IMR-90 (cell line): ENCODE data around the gene GTF2I. TPM values are rescaled to one million over a fixed set of nuclear protein-coding genes. Genes with fewer than 3 reads are reported as not detected.

ENCODE experiments used
- ATAC-seq: fragments of 200-7000 bp; cut with Tn5 transposase; 2 replicates; pipeline ENCODE4 v1.9.1; 2020; ENCODE audit warnings: low read depth, mild to moderate bottlenecking, moderate library complexity
- BruUV-seq: library from RNA; stranded (reverse); fragments of 400-500 nt; replicated peaks from 2 replicates; lab custom pipeline; 2021; lab: Mats Ljungman, UMichigan
- CTCF ChIA-PET: fragments of 300-600 bp; formaldehyde crosslinking; extraction: SDS; loops from one replicate; lab custom pipeline; 2021; ENCODE audit warnings: antibody characterized with exemption; lab: Yijun Ruan, JAX
- POLR2A ChIA-PET: fragments of 300-600 bp; sonication (Branson Sonifier 250); formaldehyde crosslinking; loops from one replicate; lab custom pipeline; 2022; ENCODE audit warnings: antibody characterized with exemption; ENCODE audit not compliant: unreplicated experiment; lab: Charles Lee
- DNase-seq: peaks from one replicate; pipeline ENCODE4 v3.0.0; 2013
- H2AFZ ChIP-seq: replicated peaks from 2 replicates; pipeline ENCODE3; 2013; ENCODE audit warnings: low read length, mild to moderate bottlenecking; ENCODE audit not compliant: poor library complexity
- H2AK5ac ChIP-seq: 2 replicates; pipeline ENCODE4 v1.6.1; 2013; ENCODE audit warnings: low read depth, low read length, inconsistent platforms
- H2AK9ac ChIP-seq: replicated peaks from 2 replicates; pipeline ENCODE3; 2013; ENCODE audit warnings: mild to moderate bottlenecking, low read depth, low read length, moderate library complexity; ENCODE audit not compliant: poor library complexity
- H2BK120ac ChIP-seq: 2 replicates; pipeline ENCODE4 v1.6.1; 2013; ENCODE audit warnings: low read depth, low read length, inconsistent platforms
- H2BK15ac ChIP-seq: 3 replicates; pipeline ENCODE4 v1.6.1; 2013; ENCODE audit warnings: low read depth, low read length, inconsistent platforms
- H2BK20ac ChIP-seq: 2 replicates; pipeline ENCODE4 v1.6.1; 2013; ENCODE audit warnings: low read depth, mild to moderate bottlenecking, inconsistent platforms, low read length, moderate library complexity
- H2BK5ac ChIP-seq: 2 replicates; pipeline ENCODE4 v1.6.1; 2013; ENCODE audit warnings: mild to moderate bottlenecking, low read depth, low read length, inconsistent platforms; ENCODE audit not compliant: poor library complexity, severe bottlenecking
- H3K14ac ChIP-seq: replicated peaks from 2 replicates; pipeline ENCODE4 v1.6.1; 2013; ENCODE audit warnings: low read depth, low read length, inconsistent platforms
- H3K18ac ChIP-seq: 2 replicates; pipeline ENCODE4 v1.6.1; 2013; ENCODE audit warnings: low read depth, low read length, control low read depth
- H3K23ac ChIP-seq: 2 replicates; pipeline ENCODE4 v1.6.1; 2013; ENCODE audit warnings: low read depth, low read length, inconsistent platforms
- H3K27ac ChIP-seq: 2 replicates; pipeline ENCODE4 v1.5.1; 2013; ENCODE audit warnings: mild to moderate bottlenecking, control low read depth, low read length; ENCODE audit not compliant: insufficient read depth
- H3K27me3 ChIP-seq: 2 replicates; pipeline ENCODE4 v1.6.1; 2013; ENCODE audit warnings: low read length; ENCODE audit not compliant: control insufficient read depth, insufficient read depth
- H3K36me3 ChIP-seq: 2 replicates; pipeline ENCODE4 v1.6.1; 2013; ENCODE audit warnings: low read length, mixed read lengths; ENCODE audit not compliant: control insufficient read depth, insufficient read depth
- H3K4ac ChIP-seq: 2 replicates; pipeline ENCODE4 v1.6.1; 2013; ENCODE audit warnings: low read depth, low read length, inconsistent platforms
- H3K4me1 ChIP-seq: 2 replicates; pipeline ENCODE4 v1.6.1; 2013; ENCODE audit warnings: low read length, mixed read lengths; ENCODE audit not compliant: control insufficient read depth, insufficient read depth
- H3K4me2 ChIP-seq: 2 replicates; pipeline ENCODE4 v1.6.1; 2013; ENCODE audit warnings: low read depth, mild to moderate bottlenecking, control low read depth, low read length, moderate library complexity
- H3K4me3 ChIP-seq: 2 replicates; pipeline ENCODE4 v1.5.1; 2013; ENCODE audit warnings: low read depth, mild to moderate bottlenecking, control low read depth, low read length, moderate library complexity; ENCODE audit not compliant: insufficient read depth
- H3K56ac ChIP-seq: 2 replicates; pipeline ENCODE4 v1.6.1; 2013; ENCODE audit warnings: low read length, inconsistent platforms; ENCODE audit not compliant: insufficient read depth; ENCODE audit errors: extremely low read depth
- H3K79me1 ChIP-seq, 2 experiments: 2 replicates each; pipeline ENCODE4 v1.6.1; 2013; ENCODE audit warnings: low read length in 2 of 2, inconsistent platforms in 1 of 2, low read depth in 1 of 2
- H3K9ac ChIP-seq: 2 replicates; pipeline ENCODE4 v1.6.1; 2013; ENCODE audit warnings: low read depth, low read length, control low read depth
- H3K9me1 ChIP-seq: 2 replicates; pipeline ENCODE4 v1.6.1; 2013; ENCODE audit warnings: low read length, inconsistent platforms; ENCODE audit not compliant: insufficient read depth
- H3K9me3 ChIP-seq: 2 replicates; pipeline ENCODE4 v1.6.1; 2013; ENCODE audit warnings: low read length; ENCODE audit not compliant: control insufficient read depth, insufficient read depth
- H4K20me1 ChIP-seq: 2 replicates; pipeline ENCODE4 v1.6.1; 2013; ENCODE audit warnings: low read length, inconsistent platforms; ENCODE audit not compliant: insufficient read depth
- H4K5ac ChIP-seq: 2 replicates; pipeline ENCODE4 v1.6.1; 2013; ENCODE audit warnings: mild to moderate bottlenecking, low read depth, low read length, control low read depth
- H4K8ac ChIP-seq, 2 experiments: 2 replicates each; pipeline ENCODE4 v1.6.1; 2013; ENCODE audit warnings: low read depth in 2 of 2, low read length in 2 of 2, control low read depth in 1 of 2, inconsistent platforms in 1 of 2
- H4K91ac ChIP-seq: 2 replicates; pipeline ENCODE4 v1.6.1; 2013; ENCODE audit warnings: low read depth, low read length, inconsistent platforms; ENCODE audit not compliant: insufficient read depth
- CEBPB ChIP-seq: IDR thresholded peaks from 2 replicates; pipeline ENCODE4 v1.6.1; 2012; ENCODE audit warnings: low read depth, low read length, improper control_type of control experiment
- ELK1 ChIP-seq: fragments of 150-350 bp; IDR thresholded peaks from 2 replicates; pipeline ENCODE4 v1.6.1; 2016; ENCODE audit warnings: low read depth, mild to moderate bottlenecking, low read length, moderate library complexity, borderline replicate concordance
- MAFK ChIP-seq: IDR thresholded peaks from 2 replicates; pipeline ENCODE4 v1.6.1; 2012; ENCODE audit warnings: low read depth, low read length, improper control_type of control experiment
- MAZ ChIP-seq: IDR thresholded peaks from 2 replicates; pipeline ENCODE4 v1.6.1; 2012; ENCODE audit warnings: low read depth, mild to moderate bottlenecking, low read length, improper control_type of control experiment, moderate library complexity, borderline replicate concordance
- MXI1 ChIP-seq: IDR thresholded peaks from 2 replicates; pipeline ENCODE4 v1.6.1; 2012; ENCODE audit warnings: low read depth, mild to moderate bottlenecking, low read length, moderate library complexity, borderline replicate concordance
- NFE2L2 ChIP-seq: fragments of 150-350 bp; IDR thresholded peaks from 2 replicates; pipeline ENCODE4 v1.6.1; 2016; ENCODE audit warnings: low read depth, mild to moderate bottlenecking, low read length
- POLR2A ChIP-seq: IDR thresholded peaks from 2 replicates; pipeline ENCODE4 v1.6.1; 2012; ENCODE audit warnings: mild to moderate bottlenecking, low read depth, low read length
- RAD21 ChIP-seq: IDR thresholded peaks from 2 replicates; pipeline ENCODE4 v1.6.1; 2012; ENCODE audit warnings: low read length, improper control_type of control experiment
- RCOR1 ChIP-seq: IDR thresholded peaks from 2 replicates; pipeline ENCODE4 v1.6.1; 2012; ENCODE audit warnings: mild to moderate bottlenecking, low read length, improper control_type of control experiment; ENCODE audit not compliant: insufficient replicate concordance
- SMC3 ChIP-seq: fragments of 150-350 bp; IDR thresholded peaks from 2 replicates; pipeline ENCODE4 v1.6.1; 2016; ENCODE audit warnings: low read depth, mild to moderate bottlenecking, antibody characterized with exemption, low read length, moderate library complexity
- USF2 ChIP-seq: fragments of 150-350 bp; IDR thresholded peaks from 2 replicates; pipeline ENCODE4 v1.6.1; 2017; ENCODE audit warnings: mild to moderate bottlenecking, antibody characterized with exemption, low read length, low read depth
- WGBS, 2 experiments: methylation state at CpG; one replicate each; pipeline versions ENCODE4 v1.1.5 to v1.1.7; 2013; ENCODE audit warnings: missing lambda C conversion rate in 2 of 2; ENCODE audit not compliant: insufficient read length in 1 of 2; ENCODE audit errors: extremely low coverage in 2 of 2; 5-methylcytosine and 5-hydroxymethylcytosine counted together
- dilution Hi-C: fragments of 300-500 bp; cut with HindIII; formaldehyde crosslinking; loops from one replicate; pipeline ENCODE4 v1.14.3; 2018; ENCODE audit warnings: low sequenced_read_pairs; ENCODE audit not compliant: unreplicated experiment
- in situ Hi-C: fragments of 300-500 bp; cut with MboI; formaldehyde crosslinking; loops from 3 replicates; pipeline ENCODE4 v1.14.3; 2019; ENCODE audit warnings: low sequenced_read_pairs, inconsistent platforms, mixed read lengths
- intact Hi-C: fragments of 100-400 bp; cut with micrococcal nuclease; formaldehyde crosslinking; loops from 2 replicates; pipeline ENCODE4 v1.10.0; 2022
- polyA plus RNA-seq, 3 experiments: library from polyadenylated mRNA; depleted of rRNA; stranded (reverse); fragments of >200 nt; gene quantifications; 2 replicates each; pipeline ENCODE4 v1.2.3, GENCODE V29; 2012; ENCODE audit warnings: low replicate concordance in 1 of 3
- total RNA-seq: library from RNA; depleted of rRNA; stranded (reverse); fragments of >200 nt; gene quantifications from 2 replicates; pipeline ENCODE4 v1.2.3, GENCODE V29; 2012

GTF2I gene
- total and polyA plus RNA-seq, 2 of the 4 experiments (the other 2 are of a cell fraction): 46.4 to 88.8 TPM

- TF ChIP-seq MAZ: no peak
These were observed 45.3 kb upstream of the GTF2I start (continued) for GRCh38 chr7:74612015-74612829.

GRCh38 chr7:74615933-74616780, 41.4 kb upstream of the GTF2I start:
- intact Hi-C loops (loop anchor here (5.0 kb wide), 1 partner anchor 36 kb away; no protein-coding TSS in a partner anchor), in situ Hi-C loops (no loop called here)
- DNase-seq: no peak

More at GRCh38 chr7:74615933-74616780, 41.4 kb upstream of the GTF2I start:
- Histone ChIP-seq H3K23ac (no peak overlapping the region), H3K36me3 (no peaks in the 10 kb centered on the region), H3K4me2 (no peak overlapping the region), H3K9me3 (no peaks in the 10 kb centered on the region), H2AK5ac (no peak overlapping the region), H2BK120ac (no peak overlapping the region), H3K14ac (no peak overlapping the region), H2AK9ac (no peak overlapping the region), H3K18ac (no peak overlapping the region), H3K4me3 (no peak overlapping the region), H3K4me1 (no peaks in the 10 kb centered on the region; the same call in 1 of the 2 replicates), H3K79me1 (no peaks in the 10 kb centered on the region), H4K20me1 (no peaks in the 10 kb centered on the region), H4K5ac (no peak overlapping the region), H2BK20ac (no peak overlapping the region), H3K4ac (no peak overlapping the region), H4K91ac (no peak overlapping the region), H3K27ac (no peak overlapping the region), H3K27me3 (no peaks in the 10 kb centered on the region), H4K8ac (no peak overlapping the region), H2BK5ac (no peak overlapping the region), H3K9ac (no peak overlapping the region), H3K9me1 (no peaks in the 10 kb centered on the region), H2AFZ (no peak overlapping the region), H3K56ac (no peak overlapping the region), H2BK15ac (no peak overlapping the region)
- no TSS peak for BruUV-seq
- dilution Hi-C loops: no loop called here
- CTCF ChIA-PET: interaction anchor here (0.6 kb wide), 1 partner anchor 57 kb away, joined by 3 read pairs; no protein-coding TSS in a partner anchor
- 100% methylated on average over 4 of the region's 13 CpGs; no CpG with 5 or more reads in 1 of the 2 experiments for WGBS, 2 experiments
- POLR2A ChIA-PET: no interaction called here
- TF ChIP-seq CEBPB (no peak), USF2 (no peak), RCOR1 (no peak), MAFK (no peak), RAD21 (no peak), ELK1 (no peak), SMC3 (no peak), POLR2A (no peak), MXI1 (no peak), NFE2L2 (no peak)
- ATAC-seq: no peak
